Midbrain (tissue), 1 donor: ENCODE data around the gene SRGAP1.
"Not testable (repeated sequence)": the region's sequence is repeated elsewhere in the genome, so short reads cannot be mapped to it uniquely, and the experiment has no call there.

Experiments
- DNase-seq: peaks from one replicate; lab custom pipeline; 2025; lab: John Stamatoyannopoulos, UW

Gene SRGAP1

GRCh38 chr12:63838411-63838810, 6.1 kb upstream of the SRGAP1 start:
- DNase-seq: no peak

- no peak for DNase-seq
These were observed 3.5 kb upstream of the SRGAP1 start for GRCh38 chr12:63841011-63841410.

GRCh38 chr12:63841571-63841970, 2.9 kb upstream of the SRGAP1 start:
- DNase-seq: no peak

- not testable (repeated sequence) for DNase-seq
These were observed 1.8 kb upstream of the SRGAP1 start for GRCh38 chr12:63842750-63843149.

GRCh38 chr12:63843254-63843720, 1.2 kb upstream of the SRGAP1 start:
- no peak for DNase-seq

- DNase-seq: peak; percentile 93
These were observed 644 bp upstream of the SRGAP1 start for GRCh38 chr12:63843721-63844390.

GRCh38 chr12:63845726-63846125, 1.2 kb downstream of the SRGAP1 start:
- no peak for DNase-seq

- no peak for DNase-seq
These were observed 1.9 kb downstream of the SRGAP1 start for GRCh38 chr12:63846238-63846967.

GRCh38 chr12:63848450-63848849, 4.0 kb downstream of the SRGAP1 start:
- DNase-seq: no peak

- DNase-seq: no peak
These were observed 4.7 kb downstream of the SRGAP1 start for GRCh38 chr12:63849106-63849620.

GRCh38 chr12:63849641-63850040, 5.1 kb downstream of the SRGAP1 start:
- no peak for DNase-seq

GRCh38 chr12:63853978-63854377, 9.5 kb downstream of the SRGAP1 start:
- DNase-seq: no peak

GRCh38 chr12:63855299-63855698, 10.8 kb downstream of the SRGAP1 start:
- no peak for DNase-seq

- DNase-seq: no peak
These were observed 13.5 kb downstream of the SRGAP1 start for GRCh38 chr12:63857771-63858670.

- not testable (repeated sequence) for DNase-seq
These were observed 15.4 kb downstream of the SRGAP1 start for GRCh38 chr12:63859880-63860279.

- DNase-seq: no peak
These were observed 17.9 kb downstream of the SRGAP1 start for GRCh38 chr12:63862187-63862968.

- no peak for DNase-seq
These were observed 18.4 kb downstream of the SRGAP1 start for GRCh38 chr12:63862969-63863230.

GRCh38 chr12:63863658-63864453, 19.4 kb downstream of the SRGAP1 start:
- no peak for DNase-seq

- no peak for DNase-seq
These were observed 19.9 kb downstream of the SRGAP1 start for GRCh38 chr12:63864454-63864706.

- no peak for DNase-seq
These were observed 20.9 kb downstream of the SRGAP1 start for GRCh38 chr12:63865448-63865847.

- DNase-seq: no peak
These were observed 22.6 kb downstream of the SRGAP1 start for GRCh38 chr12:63867053-63867452.
